ENCODE measurements around the gene GABARAPL2.

Gene GABARAPL2

DNA sequence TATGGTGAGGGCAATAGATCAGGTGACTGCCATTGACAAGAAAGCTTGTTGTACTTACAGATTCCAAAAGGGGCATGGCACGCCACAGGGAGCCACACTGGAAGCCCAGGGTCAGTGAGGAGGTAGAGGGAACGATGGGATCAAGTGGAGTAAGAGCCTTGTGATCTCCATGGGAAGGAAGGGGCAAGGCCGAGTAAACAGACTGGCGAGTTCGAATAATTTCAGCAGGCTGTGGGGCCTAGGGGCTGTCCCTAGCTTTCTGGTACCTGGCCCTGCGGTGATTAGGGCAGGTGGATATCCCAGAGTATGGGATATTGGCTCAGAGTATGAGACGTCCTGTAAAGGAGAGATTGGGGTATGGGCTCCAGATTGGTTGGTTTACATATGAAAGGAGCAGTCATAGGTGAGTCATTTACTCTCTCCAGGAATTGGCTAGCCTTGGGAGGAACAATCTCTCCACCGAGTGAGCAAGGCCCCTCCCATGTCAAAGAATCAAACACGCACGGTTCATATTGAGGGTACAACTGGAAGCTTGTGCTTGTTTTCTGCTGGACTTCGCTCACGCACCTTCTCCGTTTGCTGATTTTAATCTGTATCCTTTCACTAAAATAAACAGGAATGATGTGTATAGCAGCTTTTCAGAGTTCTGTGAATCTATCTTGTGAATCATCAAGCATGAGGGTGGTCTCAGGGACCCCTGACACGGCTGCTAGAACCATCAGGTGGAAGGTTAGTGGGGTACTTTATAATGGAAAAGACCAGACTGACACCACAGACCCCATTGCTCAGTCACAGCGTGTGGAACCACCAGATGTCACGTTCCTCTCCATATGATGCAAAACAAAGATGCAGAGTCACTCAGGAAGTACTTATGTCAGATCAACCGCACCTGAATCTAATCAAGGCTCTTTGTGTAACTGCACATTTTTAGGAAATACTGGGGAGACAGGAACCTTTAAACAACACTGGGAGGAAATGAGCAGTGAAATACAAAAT, 27.9 kb downstream of the GABARAPL2 start:
- H3K4me3 ChIP-seq (ENCODE audit: low read depth in 1 of 2, low read length in 2 of 2), result no peak overlapping the region
- no peaks in the 10 kb centered on the region for H3K9me3 ChIP-seq (ENCODE audit: control insufficient read depth in 1 of 2, low read length in 2 of 2)
- no peaks in the 10 kb centered on the region for H3K27me3 ChIP-seq (ENCODE audit: low read depth, low read length)
- peaks cover 5 to 14% of the 10 kb centered on the region in 2 donors for H3K36me3 ChIP-seq (ENCODE audit: control insufficient read depth in 1 of 2, insufficient read depth in 2 of 2, low read length in 2 of 2)
- peaks cover 0 to 13% of the 10 kb centered on the region in 2 donors for H3K4me1 ChIP-seq (ENCODE audit: control insufficient read depth in 1 of 2, insufficient read depth in 2 of 2, low read length in 2 of 2)
- no peak overlapping the region for H3K27ac ChIP-seq (ENCODE audit: low read length)

- no peaks in the 10 kb centered on the region for H3K27me3 ChIP-seq (ENCODE audit: low read depth, low read length)
- peaks cover 36 to 58% of the 10 kb centered on the region in 2 donors for H3K36me3 ChIP-seq (ENCODE audit: control insufficient read depth in 1 of 2, insufficient read depth in 2 of 2, low read length in 2 of 2)
- H3K27ac ChIP-seq (ENCODE audit: low read length), result peak overlapping the region; percentile 28
- peaks cover 0 to 4% of the 10 kb centered on the region in 2 donors for H3K9me3 ChIP-seq (ENCODE audit: control insufficient read depth in 1 of 2, low read length in 2 of 2)
- no peaks in the 10 kb centered on the region for H3K4me1 ChIP-seq (ENCODE audit: control insufficient read depth in 1 of 2, insufficient read depth in 2 of 2, low read length in 2 of 2)
- H3K4me3 ChIP-seq (ENCODE audit: low read depth in 1 of 2, low read length in 2 of 2), result no peak overlapping the region
These were observed 33.5 kb downstream of the GABARAPL2 start for GRCh38 chr16:75599452-75600277.

DNA sequence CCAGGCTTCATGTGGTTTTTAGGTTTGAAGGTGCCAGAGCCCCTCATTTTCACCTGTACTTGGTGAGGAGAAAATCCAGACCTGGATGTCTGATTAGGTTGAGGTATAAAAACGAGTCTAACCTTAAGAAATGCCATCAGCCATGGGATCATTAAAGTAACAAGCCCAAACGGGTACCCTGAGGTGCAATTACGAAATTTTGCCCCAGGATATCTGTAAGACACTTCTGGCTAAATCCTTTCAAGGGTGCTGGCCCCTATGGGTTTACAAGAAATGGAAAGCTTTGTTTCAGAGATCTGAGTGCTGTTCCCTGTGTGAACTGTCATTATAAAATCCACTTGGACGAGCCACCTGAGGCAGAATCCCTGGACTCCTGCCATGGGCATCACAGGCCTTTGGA, 37.1 kb downstream of the GABARAPL2 start:
- H3K27me3 ChIP-seq (ENCODE audit: low read depth, low read length), result no peaks in the 10 kb centered on the region
- H3K36me3 ChIP-seq (ENCODE audit: control insufficient read depth in 1 of 2, insufficient read depth in 2 of 2, low read length in 2 of 2), result peaks cover 53 to 60% of the 10 kb centered on the region in 2 donors
- no peak overlapping the region for H3K27ac ChIP-seq (ENCODE audit: low read length)
- H3K4me1 ChIP-seq (ENCODE audit: control insufficient read depth in 1 of 2, insufficient read depth in 2 of 2, low read length in 2 of 2), result no peaks in the 10 kb centered on the region
- H3K4me3 ChIP-seq (ENCODE audit: low read depth in 1 of 2, low read length in 2 of 2), result no peak overlapping the region
- peaks cover 0 to 4% of the 10 kb centered on the region in 2 donors for H3K9me3 ChIP-seq (ENCODE audit: control insufficient read depth in 1 of 2, low read length in 2 of 2)

DNA sequence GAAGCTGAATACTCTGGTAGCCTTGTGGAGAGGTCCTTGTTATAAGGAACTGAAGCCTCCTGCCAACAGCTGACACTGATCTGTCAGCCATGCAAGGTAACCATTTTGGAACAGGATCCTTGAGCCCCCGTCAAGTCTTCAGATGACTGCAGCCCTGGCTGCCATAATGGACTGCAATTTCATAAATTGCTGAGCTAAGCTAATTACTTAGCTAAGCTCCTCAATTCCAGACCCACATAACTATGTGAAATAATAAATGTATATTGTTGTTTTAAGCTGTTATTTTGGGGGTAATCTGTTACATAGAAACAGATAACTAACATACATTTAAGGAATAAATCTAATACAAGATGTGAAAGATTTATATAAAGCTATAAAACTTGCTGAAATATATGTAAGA, 40.3 kb downstream of the GABARAPL2 start:
- Histone ChIP-seq H3K36me3 (ENCODE audit: control insufficient read depth in 1 of 2, insufficient read depth in 2 of 2, low read length in 2 of 2) (peaks cover 50 to 62% of the 10 kb centered on the region in 2 donors), H3K27me3 (ENCODE audit: low read depth, low read length) (no peaks in the 10 kb centered on the region), H3K27ac (ENCODE audit: low read length) (no peak overlapping the region), H3K4me3 (ENCODE audit: low read depth in 1 of 2, low read length in 2 of 2) (no peak overlapping the region), H3K9me3 (ENCODE audit: control insufficient read depth in 1 of 2, low read length in 2 of 2) (peaks cover 0 to 4% of the 10 kb centered on the region in 2 donors), H3K4me1 (ENCODE audit: control insufficient read depth in 1 of 2, insufficient read depth in 2 of 2, low read length in 2 of 2) (no peaks in the 10 kb centered on the region)

DNA sequence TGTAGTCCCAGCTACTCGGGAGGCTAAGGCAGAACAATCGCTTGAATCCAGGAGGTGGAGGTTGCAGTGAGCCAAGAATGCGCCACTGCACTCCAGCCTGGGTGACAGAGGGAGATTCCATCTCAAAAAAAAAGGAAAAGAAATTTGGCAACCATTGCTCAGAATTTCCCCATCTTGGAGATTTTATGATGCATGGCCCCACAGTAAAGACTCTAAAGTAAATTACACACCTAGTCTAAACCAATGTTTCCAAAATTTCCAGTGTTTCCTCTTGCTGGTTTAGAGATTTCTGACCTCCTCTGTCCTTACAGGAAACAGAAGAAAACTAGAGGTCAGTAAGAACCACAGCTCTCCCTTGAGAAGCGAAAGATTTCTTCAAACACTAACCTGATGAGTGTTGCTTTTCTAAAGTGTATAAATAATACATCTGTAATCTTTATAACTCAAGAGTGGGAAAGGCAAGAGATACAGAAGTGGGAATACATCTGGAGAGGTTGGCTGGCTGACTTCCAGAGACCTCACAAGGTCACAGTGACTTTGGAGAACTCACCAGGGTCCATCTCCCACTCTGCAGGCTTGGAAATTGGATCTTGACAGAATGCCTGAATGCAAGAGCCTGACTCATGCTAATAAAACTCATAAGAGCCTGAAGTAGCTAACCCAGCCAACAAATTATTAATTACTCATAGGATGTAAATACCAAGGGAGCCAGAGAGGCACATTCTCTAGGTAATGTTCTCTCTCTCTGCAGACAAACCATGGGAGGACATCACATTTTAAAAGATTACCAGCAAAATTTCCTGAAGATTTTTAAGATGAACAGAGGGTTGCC, 48.1 kb downstream of the GABARAPL2 start:
- Histone ChIP-seq H3K4me3 (ENCODE audit: low read depth in 1 of 2, low read length in 2 of 2) (no peak overlapping the region), H3K4me1 (ENCODE audit: control insufficient read depth in 1 of 2, insufficient read depth in 2 of 2, low read length in 2 of 2) (no peaks in the 10 kb centered on the region), H3K36me3 (ENCODE audit: control insufficient read depth in 1 of 2, insufficient read depth in 2 of 2, low read length in 2 of 2) (peaks cover 29 to 85% of the 10 kb centered on the region in 2 donors), H3K27me3 (ENCODE audit: low read depth, low read length) (no peaks in the 10 kb centered on the region), H3K9me3 (ENCODE audit: control insufficient read depth in 1 of 2, low read length in 2 of 2) (no peaks in the 10 kb centered on the region), H3K27ac (ENCODE audit: low read length) (no peak overlapping the region)

- Histone ChIP-seq H3K9me3 (ENCODE audit: control insufficient read depth in 1 of 2, low read length in 2 of 2) (no peaks in the 10 kb centered on the region), H3K27me3 (ENCODE audit: low read depth, low read length) (no peaks in the 10 kb centered on the region), H3K27ac (ENCODE audit: low read length) (no peak overlapping the region), H3K36me3 (ENCODE audit: control insufficient read depth in 1 of 2, insufficient read depth in 2 of 2, low read length in 2 of 2) (peaks cover 39 to 83% of the 10 kb centered on the region in 2 donors), H3K4me3 (ENCODE audit: low read depth in 1 of 2, low read length in 2 of 2) (no peak overlapping the region), H3K4me1 (ENCODE audit: control insufficient read depth in 1 of 2, insufficient read depth in 2 of 2, low read length in 2 of 2) (no peaks in the 10 kb centered on the region)
These were observed 49.4 kb downstream of the GABARAPL2 start for GRCh38 chr16:75615619-75616018.

DNA sequence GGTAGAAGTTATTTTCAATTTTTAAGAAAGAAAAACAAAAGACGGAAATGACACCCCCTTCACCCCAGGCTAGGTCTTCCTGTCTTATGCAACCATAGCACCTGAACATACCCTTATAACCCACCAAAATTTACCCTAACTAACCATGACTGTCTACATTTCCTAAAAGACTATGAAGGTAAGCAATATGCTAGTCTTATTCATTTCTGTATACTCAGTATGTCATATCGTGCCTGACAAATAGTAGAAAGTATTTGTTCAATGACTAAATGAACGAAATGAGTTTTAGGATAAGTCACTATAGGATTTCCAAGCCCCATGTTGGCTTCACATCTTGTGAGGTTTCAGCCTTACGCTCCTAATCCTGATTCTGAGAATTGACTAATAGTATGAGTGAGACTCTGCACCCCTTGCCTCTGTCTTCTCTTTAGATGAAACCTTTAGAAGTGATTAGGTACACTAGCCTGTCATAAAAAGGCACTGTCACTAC, 50.4 kb downstream of the GABARAPL2 start:
- H3K27me3 ChIP-seq (ENCODE audit: low read depth, low read length), result no peaks in the 10 kb centered on the region
- H3K36me3 ChIP-seq (ENCODE audit: control insufficient read depth in 1 of 2, insufficient read depth in 2 of 2, low read length in 2 of 2), result peaks cover 39 to 76% of the 10 kb centered on the region in 2 donors
- peaks cover 0 to 3% of the 10 kb centered on the region in 2 donors for H3K4me1 ChIP-seq (ENCODE audit: control insufficient read depth in 1 of 2, insufficient read depth in 2 of 2, low read length in 2 of 2)
- H3K9me3 ChIP-seq (ENCODE audit: control insufficient read depth in 1 of 2, low read length in 2 of 2), result no peaks in the 10 kb centered on the region
- H3K4me3 ChIP-seq (ENCODE audit: low read depth in 1 of 2, low read length in 2 of 2), result no peak overlapping the region
- H3K27ac ChIP-seq (ENCODE audit: low read length), result no peak overlapping the region

DNA sequence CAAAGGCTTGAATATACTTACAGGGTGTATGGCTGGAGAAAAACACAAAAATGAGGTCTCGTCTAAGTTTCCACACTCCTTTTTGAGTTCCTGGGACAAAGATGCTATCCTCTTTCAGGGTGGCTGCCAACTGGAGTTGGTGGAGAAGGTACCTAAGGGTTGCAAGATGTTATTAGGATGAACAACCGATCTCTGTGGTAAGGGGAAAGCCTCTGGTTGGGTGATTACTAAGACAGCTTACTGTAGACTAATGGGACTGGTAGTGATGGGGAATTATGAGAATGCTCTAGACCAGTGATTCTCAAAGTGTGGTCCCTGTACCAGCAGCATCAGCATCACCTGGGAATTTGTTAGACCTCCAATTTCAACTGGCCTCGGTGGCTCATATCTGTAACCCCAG, 50.9 kb downstream of the GABARAPL2 start:
- Histone ChIP-seq H3K27ac (ENCODE audit: low read length) (no peak overlapping the region), H3K4me3 (ENCODE audit: low read depth in 1 of 2, low read length in 2 of 2) (no peak overlapping the region), H3K4me1 (ENCODE audit: control insufficient read depth in 1 of 2, insufficient read depth in 2 of 2, low read length in 2 of 2) (peaks cover 2 to 8% of the 10 kb centered on the region in 2 donors), H3K27me3 (ENCODE audit: low read depth, low read length) (no peaks in the 10 kb centered on the region), H3K9me3 (ENCODE audit: control insufficient read depth in 1 of 2, low read length in 2 of 2) (no peaks in the 10 kb centered on the region), H3K36me3 (ENCODE audit: control insufficient read depth in 1 of 2, insufficient read depth in 2 of 2, low read length in 2 of 2) (peaks cover 36 to 71% of the 10 kb centered on the region in 2 donors)

GRCh38 chr16:75618780-75619179, 52.6 kb downstream of the GABARAPL2 start:
- Histone ChIP-seq H3K4me1 (ENCODE audit: control insufficient read depth in 1 of 2, insufficient read depth in 2 of 2, low read length in 2 of 2) (peaks cover 5 to 13% of the 10 kb centered on the region in 2 donors), H3K27ac (ENCODE audit: low read length) (no peak overlapping the region), H3K36me3 (ENCODE audit: control insufficient read depth in 1 of 2, insufficient read depth in 2 of 2, low read length in 2 of 2) (peaks cover 27 to 55% of the 10 kb centered on the region in 2 donors), H3K27me3 (ENCODE audit: low read depth, low read length) (no peaks in the 10 kb centered on the region), H3K9me3 (ENCODE audit: control insufficient read depth in 1 of 2, low read length in 2 of 2) (no peaks in the 10 kb centered on the region), H3K4me3 (ENCODE audit: low read depth in 1 of 2, low read length in 2 of 2) (no peak overlapping the region)

GRCh38 chr16:75620326-75621169, 54.4 kb downstream of the GABARAPL2 start:
- no peak overlapping the region for H3K27ac ChIP-seq (ENCODE audit: low read length)
- peaks cover 24 to 43% of the 10 kb centered on the region in 2 donors for H3K36me3 ChIP-seq (ENCODE audit: control insufficient read depth in 1 of 2, insufficient read depth in 2 of 2, low read length in 2 of 2)
- H3K4me1 ChIP-seq (ENCODE audit: control insufficient read depth in 1 of 2, insufficient read depth in 2 of 2, low read length in 2 of 2), result peaks cover 5 to 13% of the 10 kb centered on the region in 2 donors
- no peak overlapping the region for H3K4me3 ChIP-seq (ENCODE audit: low read depth in 1 of 2, low read length in 2 of 2)
- H3K9me3 ChIP-seq (ENCODE audit: control insufficient read depth in 1 of 2, low read length in 2 of 2), result no peaks in the 10 kb centered on the region
- no peaks in the 10 kb centered on the region for H3K27me3 ChIP-seq (ENCODE audit: low read depth, low read length)

Measured in muscle layer of duodenum (tissue), 2 donors.